Glutamatergic neuron (in vitro differentiated cells): ENCODE data around the gene RTN4. TPM values are rescaled to one million over a fixed set of nuclear protein-coding genes. Genes with fewer than 3 reads are reported as not detected.

Experiments used
- DNase-seq: peaks from one replicate; pipeline ENCODE4 v3.0.0; 2022
- H3K27ac Mint-ChIP-seq: one replicate; pipeline ENCODE4 v1.8.0; 2020; ENCODE audit warnings: mild to moderate bottlenecking, mixed read lengths, inconsistent platforms; ENCODE audit not compliant: unreplicated experiment
- H3K27me3 Mint-ChIP-seq: one replicate; pipeline ENCODE4 v1.8.0; 2020; ENCODE audit warnings: mild to moderate bottlenecking, moderate library complexity, mixed read lengths, inconsistent platforms; ENCODE audit not compliant: unreplicated experiment
- H3K36me3 Mint-ChIP-seq: one replicate; pipeline ENCODE4 v1.8.0; 2020; ENCODE audit warnings: mild to moderate bottlenecking, mixed read lengths, inconsistent platforms; ENCODE audit not compliant: unreplicated experiment
- H3K4me1 Mint-ChIP-seq: one replicate; pipeline ENCODE4 v1.8.0; 2020; ENCODE audit warnings: mild to moderate bottlenecking, low read depth, mixed read lengths, inconsistent platforms; ENCODE audit not compliant: unreplicated experiment
- H3K4me3 Mint-ChIP-seq: one replicate; pipeline ENCODE4 v1.8.0; 2020; ENCODE audit warnings: mild to moderate bottlenecking, mixed read lengths, inconsistent platforms; ENCODE audit not compliant: unreplicated experiment
- H3K9me3 Mint-ChIP-seq: one replicate; pipeline ENCODE4 v1.8.0; 2020; ENCODE audit warnings: mild to moderate bottlenecking, moderate library complexity, mixed read lengths, inconsistent platforms; ENCODE audit not compliant: unreplicated experiment
- total RNA-seq: library from RNA; stranded (reverse); fragmentation: NEBNext Ultra II Directional; extraction: Animal tissue kit (Norgen Biotek cat#: 25700); gene quantifications from one replicate; pipeline ENCODE4 v1.2.1, GENCODE V29; 2021; ENCODE audit not compliant: unreplicated experiment
- TF ChIP-seq, protein P1 (sequence below): fragments of 200-600 bp; sonication (generic); IDR thresholded peaks from one replicate; pipeline ENCODE4 v1.5.0; 2021; ENCODE audit not compliant: partially characterized antibody, unreplicated experiment

Gene RTN4
- total RNA-seq, 1 donor from 2014 or later, result 772 TPM

DNA sequence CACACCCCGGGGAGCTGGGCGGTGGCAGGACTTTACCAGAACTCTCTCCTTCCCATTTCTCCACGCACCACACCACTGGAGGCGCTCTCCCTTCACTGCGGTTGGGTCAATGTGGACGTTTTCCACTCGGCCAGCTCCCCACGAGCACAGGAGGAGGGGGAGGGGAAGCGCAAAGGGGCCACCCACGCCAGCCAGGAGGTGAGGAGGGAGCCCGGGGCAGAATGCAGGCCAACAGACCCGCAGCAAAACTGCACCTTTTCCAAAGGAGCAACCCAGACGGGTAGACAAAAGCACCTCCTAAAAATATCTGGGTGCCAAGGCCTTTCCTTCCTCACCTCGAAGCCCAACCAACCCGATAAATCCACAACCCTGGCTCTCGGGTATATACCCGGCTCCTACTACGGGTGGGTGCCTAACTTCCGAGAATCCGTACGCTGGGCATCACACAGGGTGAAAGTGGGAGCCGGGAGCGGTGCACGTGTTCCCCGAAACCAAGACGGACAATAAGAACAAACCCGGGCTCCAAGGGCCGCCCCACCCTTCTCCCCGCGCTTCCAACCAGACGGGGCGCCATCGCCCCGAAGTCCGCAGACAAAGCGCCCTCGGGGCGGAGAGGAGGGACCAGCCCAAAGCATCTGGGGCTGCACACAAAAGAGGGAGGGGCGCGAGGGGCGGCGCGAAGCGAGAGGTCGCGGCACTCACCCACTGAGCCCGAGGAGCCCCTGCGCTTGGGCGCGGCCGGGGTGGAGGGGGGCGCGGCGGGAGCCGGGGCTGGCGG lies 1.0 kb downstream of the RTN4 start:
- Mint-ChIP-seq H3K27me3 (peaks cover 18% of the 10 kb centered on the region), H3K4me3 (peak overlapping the region; percentile 99), H3K4me1 (peaks cover 22% of the 10 kb centered on the region), H3K36me3 (no peaks in the 10 kb centered on the region), H3K9me3 (peaks cover 24% of the 10 kb centered on the region), H3K27ac (peak overlapping the region; percentile 97)
- TF ChIP-seq, protein P1, sequence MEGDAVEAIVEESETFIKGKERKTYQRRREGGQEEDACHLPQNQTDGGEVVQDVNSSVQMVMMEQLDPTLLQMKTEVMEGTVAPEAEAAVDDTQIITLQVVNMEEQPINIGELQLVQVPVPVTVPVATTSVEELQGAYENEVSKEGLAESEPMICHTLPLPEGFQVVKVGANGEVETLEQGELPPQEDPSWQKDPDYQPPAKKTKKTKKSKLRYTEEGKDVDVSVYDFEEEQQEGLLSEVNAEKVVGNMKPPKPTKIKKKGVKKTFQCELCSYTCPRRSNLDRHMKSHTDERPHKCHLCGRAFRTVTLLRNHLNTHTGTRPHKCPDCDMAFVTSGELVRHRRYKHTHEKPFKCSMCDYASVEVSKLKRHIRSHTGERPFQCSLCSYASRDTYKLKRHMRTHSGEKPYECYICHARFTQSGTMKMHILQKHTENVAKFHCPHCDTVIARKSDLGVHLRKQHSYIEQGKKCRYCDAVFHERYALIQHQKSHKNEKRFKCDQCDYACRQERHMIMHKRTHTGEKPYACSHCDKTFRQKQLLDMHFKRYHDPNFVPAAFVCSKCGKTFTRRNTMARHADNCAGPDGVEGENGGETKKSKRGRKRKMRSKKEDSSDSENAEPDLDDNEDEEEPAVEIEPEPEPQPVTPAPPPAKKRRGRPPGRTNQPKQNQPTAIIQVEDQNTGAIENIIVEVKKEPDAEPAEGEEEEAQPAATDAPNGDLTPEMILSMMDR, result no peak
- DNase-seq, result peak; percentile 84

DNA sequence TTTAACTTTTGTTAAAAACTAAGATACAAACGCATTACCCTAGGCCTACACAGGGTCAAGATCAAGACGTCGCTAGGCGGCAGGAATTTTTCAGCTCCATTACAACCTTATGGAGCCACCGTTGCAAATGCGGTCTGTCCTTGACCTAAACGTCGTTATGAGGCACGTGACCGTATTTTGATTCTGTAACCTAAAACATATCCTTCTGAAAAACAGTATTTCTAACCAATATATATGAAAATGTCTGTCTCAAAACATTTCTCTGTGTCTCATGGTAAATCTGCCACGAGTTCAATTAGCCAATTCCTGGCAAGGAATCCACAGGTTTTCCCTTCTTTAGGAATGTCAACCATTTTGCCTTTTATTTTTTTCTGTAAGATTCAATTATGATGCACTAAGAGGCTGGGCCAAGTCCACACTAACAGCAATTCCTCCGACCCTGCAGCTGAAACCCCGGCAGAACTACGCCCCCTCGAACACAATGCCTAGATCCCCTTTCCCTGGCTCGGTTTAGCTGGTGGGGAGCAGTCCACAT lies 1.7 kb downstream of the RTN4 start:
- Mint-ChIP-seq H3K27me3 (peaks cover 18% of the 10 kb centered on the region), H3K36me3 (no peaks in the 10 kb centered on the region), H3K27ac (peak overlapping the region; percentile 97), H3K4me1 (peaks cover 22% of the 10 kb centered on the region), H3K4me3 (peak overlapping the region; percentile 99), H3K9me3 (peaks cover 24% of the 10 kb centered on the region)
- TF ChIP-seq, protein P1, result peak; percentile 28
- no peak for DNase-seq

DNA sequence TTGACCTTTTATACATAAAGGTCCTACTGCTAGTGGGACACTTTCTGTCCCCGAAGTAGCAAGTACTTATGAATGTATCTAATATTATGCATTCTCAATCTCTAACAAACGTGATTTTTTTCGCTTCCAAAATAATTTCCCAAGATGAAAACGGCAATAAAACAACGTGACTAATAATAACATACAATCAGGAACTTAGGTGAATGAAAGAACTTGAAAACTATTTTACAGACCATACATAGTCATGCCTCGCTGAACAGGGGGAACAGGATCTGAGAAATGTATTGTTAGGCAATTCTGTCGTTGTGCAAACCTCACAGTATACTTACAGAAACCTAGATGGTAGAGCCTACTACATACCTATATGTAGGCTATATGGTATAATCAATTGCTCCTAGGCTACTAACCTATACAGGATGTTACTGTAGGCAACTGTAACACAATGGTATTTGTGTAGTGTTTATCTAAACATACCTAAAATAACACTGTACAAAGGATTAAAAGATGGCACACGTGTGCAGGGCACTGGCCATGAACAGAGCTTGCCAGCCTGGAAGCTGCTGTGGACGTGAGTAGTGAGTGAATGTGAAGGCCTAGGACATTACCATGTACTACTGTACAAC lies 2.5 kb downstream of the RTN4 start:
- peaks cover 18% of the 10 kb centered on the region for H3K27me3 Mint-ChIP-seq
- peak overlapping the region; percentile 62 for H3K27ac Mint-ChIP-seq
- no peaks in the 10 kb centered on the region for H3K36me3 Mint-ChIP-seq
- peak overlapping the region; percentile 99 for H3K4me3 Mint-ChIP-seq
- DNase-seq, result no peak
- H3K4me1 Mint-ChIP-seq, result peaks cover 24% of the 10 kb centered on the region
- TF ChIP-seq, protein P1, result no peak
- peaks cover 24% of the 10 kb centered on the region for H3K9me3 Mint-ChIP-seq

DNA sequence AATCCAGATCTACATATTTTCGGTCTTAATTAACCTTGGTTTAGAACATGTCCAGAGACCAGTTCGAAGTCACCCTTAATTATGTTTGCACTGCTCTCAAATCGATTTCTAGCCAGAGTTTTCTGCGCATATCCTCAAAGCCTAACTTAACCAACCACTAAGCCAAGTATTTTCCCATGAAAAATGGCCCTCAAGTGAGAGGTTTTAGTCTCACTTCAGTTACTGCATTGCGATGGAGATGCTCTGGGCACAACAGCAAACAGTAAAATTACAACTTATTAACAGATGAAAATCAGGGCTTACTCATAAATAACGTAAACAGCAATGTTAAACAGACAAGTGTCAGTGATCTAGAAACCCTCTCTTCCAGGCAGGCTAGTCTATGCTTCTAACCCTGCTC lies 4.5 kb downstream of the RTN4 start:
- H3K36me3 Mint-ChIP-seq, result no peaks in the 10 kb centered on the region
- peaks cover 24% of the 10 kb centered on the region for H3K4me1 Mint-ChIP-seq
- DNase-seq, result no peak
- H3K27ac Mint-ChIP-seq, result peak overlapping the region; percentile 65
- TF ChIP-seq, protein P1, result no peak
- peak overlapping the region; percentile 99 for H3K4me3 Mint-ChIP-seq
- H3K9me3 Mint-ChIP-seq, result peaks cover 19% of the 10 kb centered on the region
- peaks cover 13% of the 10 kb centered on the region for H3K27me3 Mint-ChIP-seq

DNA sequence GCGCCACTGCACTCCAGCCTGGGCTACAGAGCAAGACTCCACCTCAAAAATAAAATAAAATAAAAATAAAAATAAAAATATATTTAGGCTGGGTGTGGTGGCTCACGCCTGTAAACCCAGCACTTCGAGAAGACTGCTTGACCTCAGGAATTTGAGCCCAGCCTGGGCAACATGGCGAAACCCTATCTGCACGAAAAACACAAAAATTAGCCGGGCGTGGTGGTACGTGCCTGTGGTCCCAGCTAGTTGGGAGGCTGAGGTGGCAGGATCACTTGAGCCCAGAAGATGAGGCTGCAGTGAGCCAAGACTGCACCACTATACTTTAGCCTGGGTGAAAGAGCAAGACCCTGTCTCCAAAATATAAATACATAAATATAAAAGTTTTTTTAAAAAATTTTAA lies 6.4 kb downstream of the RTN4 start:
- H3K27me3 Mint-ChIP-seq, result peaks cover 3% of the 10 kb centered on the region
- H3K36me3 Mint-ChIP-seq, result no peaks in the 10 kb centered on the region
- peaks cover 4% of the 10 kb centered on the region for H3K9me3 Mint-ChIP-seq
- H3K4me1 Mint-ChIP-seq, result peaks cover 27% of the 10 kb centered on the region
- no peak for DNase-seq
- H3K27ac Mint-ChIP-seq, result no peak overlapping the region
- TF ChIP-seq, protein P1, result no peak
- no peak overlapping the region for H3K4me3 Mint-ChIP-seq
